Measurements from ENCODE around the gene CCDC68.

GRCh38 chr18:54938506-54938905 lies 20.8 kb downstream of the CCDC68 start:
- TF ChIP-seq CTCF (conservative IDR thresholded peaks at IDR 0.05; ENCODE audit: low read depth, low read length) (no peak), EZH2 (IDR thresholded peaks at IDR 0.05; ENCODE audit: low read length, unreplicated experiment) (no peak), EZH2phosphoT487 (IDR thresholded peaks at IDR 0.05; ENCODE audit: borderline replicate concordance, low read length) (no peak)
